Muscle layer of duodenum (tissue), 2 donors: ENCODE data around the gene THADA.

Experiments used
- H3K27ac ChIP-seq: one replicate; pipeline ENCODE4 v1.7.0; 2013; ENCODE audit warnings: mild to moderate bottlenecking, low read length
- H3K27me3 ChIP-seq: one replicate; pipeline ENCODE4 v1.7.0; 2013; ENCODE audit warnings: low read depth, mild to moderate bottlenecking, control low read depth, low read length
- H3K36me3 ChIP-seq, 2 donors: one replicate each; pipeline ENCODE4 v1.7.0; 2013; ENCODE audit warnings: low read length in 2 of 2, control low read depth in 1 of 2, mild to moderate bottlenecking in 1 of 2; ENCODE audit not compliant: insufficient read depth in 2 of 2, control insufficient read depth in 1 of 2
- H3K4me1 ChIP-seq, 2 donors: one replicate each; pipeline ENCODE4 v1.7.0; 2013; ENCODE audit warnings: low read length in 2 of 2, mild to moderate bottlenecking in 2 of 2, control low read depth in 1 of 2, moderate library complexity in 1 of 2; ENCODE audit not compliant: insufficient read depth in 2 of 2, control insufficient read depth in 1 of 2
- H3K4me3 ChIP-seq, 2 donors: one replicate each; pipeline ENCODE4 v1.7.0; 2013; ENCODE audit warnings: low read length in 2 of 2, low read depth in 1 of 2, mild to moderate bottlenecking in 1 of 2
- H3K9me3 ChIP-seq, 2 donors: one replicate each; pipeline ENCODE4 v1.7.0; 2013; ENCODE audit warnings: low read length in 2 of 2, control low read depth in 1 of 2, mild to moderate bottlenecking in 1 of 2; ENCODE audit not compliant: control insufficient read depth in 1 of 2
- donor health status: healthy.

The THADA gene

GRCh38 chr2:43593254-43593653, 2.6 kb downstream of the THADA start:
- Histone ChIP-seq H3K4me3 (no peak overlapping the region), H3K27me3 (no peaks in the 10 kb centered on the region), H3K9me3 (no peaks in the 10 kb centered on the region), H3K27ac (no peak overlapping the region), H3K4me1 (peaks cover 0 to 12% of the 10 kb centered on the region in 2 donors), H3K36me3 (peaks cover 10 to 25% of the 10 kb centered on the region in 2 donors)

DNA sequence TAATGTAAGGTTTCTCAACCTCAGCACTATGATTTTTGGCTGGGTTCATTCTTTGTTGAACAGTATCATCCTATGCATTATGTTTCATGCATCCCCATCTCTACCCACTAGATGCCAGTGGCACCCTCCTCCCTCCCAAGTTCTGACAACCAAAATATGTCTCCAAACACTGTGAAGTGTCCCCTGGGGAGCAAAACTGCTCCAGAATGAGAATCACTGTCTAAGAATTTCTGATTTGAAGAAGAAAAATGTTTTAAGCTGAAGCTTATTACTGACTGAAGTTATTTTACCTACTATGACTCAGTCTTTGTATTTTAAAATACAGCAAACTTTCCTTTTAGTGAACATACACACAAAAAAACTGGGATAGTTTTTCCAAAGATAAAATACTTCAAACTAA, 3.4 kb downstream of the THADA start:
- no peak overlapping the region for H3K27ac ChIP-seq
- no peak overlapping the region for H3K4me3 ChIP-seq
- H3K9me3 ChIP-seq: no peaks in the 10 kb centered on the region
- no peaks in the 10 kb centered on the region for H3K27me3 ChIP-seq
- peaks cover 0 to 12% of the 10 kb centered on the region in 2 donors for H3K4me1 ChIP-seq
- peaks cover 10 to 26% of the 10 kb centered on the region in 2 donors for H3K36me3 ChIP-seq

DNA sequence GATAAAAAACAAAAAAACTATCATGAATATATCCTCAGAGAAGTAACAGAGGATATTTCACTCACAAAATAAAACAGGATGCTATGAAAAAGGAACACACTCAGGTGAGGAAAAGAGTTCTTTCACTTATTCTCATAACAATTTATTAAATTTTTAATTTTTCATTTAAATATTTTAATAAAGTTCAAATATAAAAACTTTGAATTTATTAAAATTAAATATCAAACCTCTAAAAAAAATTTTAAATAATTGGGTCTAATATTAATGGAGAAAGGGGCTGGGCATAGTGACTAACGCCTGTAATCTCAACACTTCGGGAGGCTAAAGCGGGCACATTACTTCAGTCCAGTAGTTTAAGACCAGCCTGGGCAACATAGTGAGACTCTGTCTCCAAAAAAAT, 10.1 kb downstream of the THADA start:
- H3K36me3 ChIP-seq: peaks cover 42 to 69% of the 10 kb centered on the region in 2 donors
- no peak overlapping the region for H3K27ac ChIP-seq
- H3K27me3 ChIP-seq: no peaks in the 10 kb centered on the region
- no peak overlapping the region for H3K4me3 ChIP-seq
- H3K9me3 ChIP-seq: no peaks in the 10 kb centered on the region
- H3K4me1 ChIP-seq: no peaks in the 10 kb centered on the region

- Histone ChIP-seq H3K36me3 (peaks cover 27 to 56% of the 10 kb centered on the region in 2 donors), H3K9me3 (no peaks in the 10 kb centered on the region), H3K27ac (no peak overlapping the region), H3K27me3 (no peaks in the 10 kb centered on the region), H3K4me3 (no peak overlapping the region), H3K4me1 (no peaks in the 10 kb centered on the region)
Measured at GRCh38 chr2:43579275-43579981, 16.4 kb downstream of the THADA start.

DNA sequence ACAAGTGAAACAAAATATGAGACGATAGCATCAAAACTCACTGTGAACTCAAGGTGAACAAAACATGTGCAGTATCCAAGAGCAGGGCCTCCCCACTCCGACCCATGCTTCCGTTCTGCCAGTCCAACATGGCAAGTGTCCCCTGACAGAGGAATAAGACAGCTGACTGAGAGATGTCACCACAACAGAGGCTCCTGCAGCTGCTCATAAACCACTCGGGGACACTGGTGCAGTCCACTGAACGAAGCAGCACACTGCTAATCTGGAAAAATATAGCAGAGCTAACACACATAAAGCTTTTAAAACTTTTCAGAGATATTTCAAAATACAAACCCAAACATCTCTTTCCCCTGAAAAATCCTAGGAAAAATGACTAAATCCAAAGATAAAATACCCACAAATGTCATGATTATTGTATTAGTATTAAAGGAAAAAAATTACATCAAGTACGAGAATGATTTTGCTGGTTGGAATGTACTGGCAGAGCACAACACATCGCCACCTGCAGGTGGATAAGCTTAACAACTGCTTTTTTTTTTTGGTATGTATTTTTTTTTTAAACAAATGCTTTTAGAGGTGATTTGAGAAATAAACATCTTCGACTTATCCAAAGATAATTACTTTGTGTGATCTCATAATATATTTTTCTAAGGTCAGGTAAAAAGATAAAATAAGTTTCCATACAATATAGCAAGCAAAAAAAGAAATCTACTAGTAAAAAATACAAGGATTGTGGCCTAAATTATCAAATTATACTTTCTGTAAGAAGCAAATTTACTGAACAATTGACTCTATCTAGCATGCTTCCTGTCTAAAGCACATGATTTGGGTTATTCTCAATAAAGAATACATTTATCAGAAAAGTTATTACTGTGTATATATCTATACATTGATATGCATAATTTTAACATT, 18.6 kb downstream of the THADA start:
- H3K36me3 ChIP-seq: peaks cover 25 to 51% of the 10 kb centered on the region in 2 donors
- H3K27ac ChIP-seq: no peak overlapping the region

DNA sequence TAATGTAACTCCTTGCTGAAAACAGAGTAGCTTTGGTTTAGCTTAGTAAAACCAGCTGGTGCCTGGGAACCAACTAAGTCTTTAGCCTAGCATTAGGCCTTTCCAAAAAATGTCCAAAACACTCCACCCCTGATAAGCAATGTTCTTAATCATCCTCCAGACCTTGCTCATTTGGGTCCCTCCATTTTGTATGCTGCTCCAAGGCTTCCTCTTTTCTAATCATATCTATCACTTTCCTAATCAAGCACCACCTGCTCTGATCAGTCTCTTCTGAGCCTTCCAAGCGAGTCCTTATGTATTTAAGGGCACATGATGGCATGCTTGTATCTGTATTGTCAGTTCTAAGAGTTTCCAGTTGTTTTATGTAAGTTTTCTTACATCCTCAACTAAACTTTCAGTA, 23.6 kb downstream of the THADA start:
- no peaks in the 10 kb centered on the region for H3K27me3 ChIP-seq
- H3K9me3 ChIP-seq: no peaks in the 10 kb centered on the region
- peaks cover 29 to 44% of the 10 kb centered on the region in 2 donors for H3K36me3 ChIP-seq
- no peak overlapping the region for H3K4me3 ChIP-seq
- H3K4me1 ChIP-seq: no peaks in the 10 kb centered on the region
- H3K27ac ChIP-seq: no peak overlapping the region

More for the DNA sequence above, 18.6 kb downstream of the THADA start:
- no peak overlapping the region for H3K4me3 ChIP-seq
- no peaks in the 10 kb centered on the region for H3K4me1 ChIP-seq
- H3K9me3 ChIP-seq: no peaks in the 10 kb centered on the region
- no peaks in the 10 kb centered on the region for H3K27me3 ChIP-seq

- no peaks in the 10 kb centered on the region for H3K27me3 ChIP-seq
- peaks cover 29 to 45% of the 10 kb centered on the region in 2 donors for H3K36me3 ChIP-seq
- no peak overlapping the region for H3K27ac ChIP-seq
- H3K9me3 ChIP-seq: no peaks in the 10 kb centered on the region
- no peaks in the 10 kb centered on the region for H3K4me1 ChIP-seq
- H3K4me3 ChIP-seq: no peak overlapping the region
Measured at GRCh38 chr2:43569921-43570320, 25.9 kb downstream of the THADA start.

- H3K4me3 ChIP-seq: no peak overlapping the region
Measured at GRCh38 chr2:43568228-43568627, 27.6 kb downstream of the THADA start.

DNA sequence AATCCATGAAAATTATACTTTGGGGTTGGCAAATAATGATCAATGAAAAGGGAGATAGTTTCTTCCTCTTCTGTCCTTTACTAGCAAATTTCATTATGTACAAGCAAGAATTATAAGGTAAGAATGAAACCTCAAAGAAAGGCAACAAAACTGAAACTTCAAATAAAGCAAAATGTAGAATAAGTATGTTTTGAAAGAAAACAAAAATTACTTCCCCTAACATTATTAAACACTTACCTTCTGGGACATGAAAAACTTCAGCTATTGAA, 29.4 kb downstream of the THADA start:
- Histone ChIP-seq H3K27ac (no peak overlapping the region), H3K9me3 (no peaks in the 10 kb centered on the region), H3K4me3 (no peak overlapping the region), H3K4me1 (no peaks in the 10 kb centered on the region), H3K36me3 (peaks cover 19 to 39% of the 10 kb centered on the region in 2 donors), H3K27me3 (no peaks in the 10 kb centered on the region)

More at GRCh38 chr2:43568228-43568627, 27.6 kb downstream of the THADA start:
- H3K9me3 ChIP-seq: no peaks in the 10 kb centered on the region
- H3K36me3 ChIP-seq: peaks cover 31 to 52% of the 10 kb centered on the region in 2 donors
- no peak overlapping the region for H3K27ac ChIP-seq
- H3K4me1 ChIP-seq: no peaks in the 10 kb centered on the region
- no peaks in the 10 kb centered on the region for H3K27me3 ChIP-seq

DNA sequence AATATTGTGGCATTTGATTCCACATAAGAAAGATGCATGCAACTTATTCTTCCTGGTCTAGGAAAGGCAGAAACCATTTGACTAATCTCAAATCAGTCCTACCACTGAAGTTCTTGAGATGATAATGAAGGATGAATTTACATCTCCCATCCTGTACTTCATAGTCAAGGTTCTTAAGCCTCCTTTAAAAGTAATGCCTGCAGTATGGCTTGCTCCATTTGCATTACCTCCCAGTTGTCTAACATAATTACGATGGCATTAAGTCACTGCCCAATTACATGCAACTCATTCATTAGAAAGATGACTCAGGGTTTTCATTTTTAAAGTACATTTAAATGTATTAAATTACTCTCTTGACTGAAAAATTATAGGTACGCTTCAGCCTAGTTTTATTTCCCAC, 32.2 kb downstream of the THADA start:
- H3K4me3 ChIP-seq: no peak overlapping the region
- H3K36me3 ChIP-seq: peaks cover 26 to 35% of the 10 kb centered on the region in 2 donors
- no peaks in the 10 kb centered on the region for H3K4me1 ChIP-seq
- H3K9me3 ChIP-seq: no peaks in the 10 kb centered on the region
- no peaks in the 10 kb centered on the region for H3K27me3 ChIP-seq
- no peak overlapping the region for H3K27ac ChIP-seq

- H3K9me3 ChIP-seq: no peaks in the 10 kb centered on the region
- no peaks in the 10 kb centered on the region for H3K27me3 ChIP-seq
- no peaks in the 10 kb centered on the region for H3K4me1 ChIP-seq
- peaks cover 29 to 52% of the 10 kb centered on the region in 2 donors for H3K36me3 ChIP-seq
- H3K4me3 ChIP-seq: no peak overlapping the region
- no peak overlapping the region for H3K27ac ChIP-seq
Measured at GRCh38 chr2:43560231-43560547, 35.6 kb downstream of the THADA start.
